Hepatocyte (in vitro differentiated cells): ENCODE data around the gene PVALEF.

Source experiments
- CTCF ChIP-seq: fragments of 200-600 bp; sonication (generic); IDR thresholded peaks from 2 replicates; pipeline ENCODE4 v1.5.1; 2016; ENCODE audit warnings: antibody characterized with exemption, mild to moderate bottlenecking; ENCODE audit not compliant: poor library complexity
- EZH2 ChIP-seq: fragments of 200-600 bp; sonication (generic); IDR thresholded peaks from 2 replicates; pipeline ENCODE4 v1.6.1; 2016; ENCODE audit warnings: antibody characterized with exemption, mild to moderate bottlenecking, borderline replicate concordance

GRCh38 chr17:81148986-81149533, 16.2 kb upstream of the PVALEF start:
- TF ChIP-seq EZH2 (no peak), CTCF (no peak)
